PC-9 (cell line): ENCODE measurements around the gene EPB41L4A. TPM values are rescaled to one million over a fixed set of nuclear protein-coding genes. Genes with fewer than 3 reads are reported as not detected.
A peak's percentile ranks its signal among the peaks of the same experiment; 100 is the strongest.

Experiments
- BruUV-seq: library from RNA; stranded (reverse); fragments of 400-500 nt; replicated peaks from 2 replicates; lab custom pipeline; 2021; lab: Mats Ljungman, UMichigan
- CTCF ChIA-PET: fragments of 300-600 bp; sonication (Branson Sonifier 250); formaldehyde crosslinking; loops from one replicate; lab custom pipeline; 2022; ENCODE audit warnings: antibody characterized with exemption; lab: Charles Lee
- POLR2A ChIA-PET: fragments of 300-600 bp; sonication (Branson Sonifier 250); formaldehyde crosslinking; loops from one replicate; lab custom pipeline; 2022; ENCODE audit warnings: antibody characterized with exemption; ENCODE audit not compliant: unreplicated experiment; lab: Charles Lee
- DNase-seq, 2 experiments: peaks; one replicate each; pipeline versions ENCODE4 v3.0.0 to v3.0.0-alpha.2; 2015 to 2022; ENCODE audit warnings: mixed read lengths in 1 of 2
- H2AFZ ChIP-seq: fragments of 200-600 bp; sonication (generic); 2 replicates; pipeline ENCODE4 v1.8.1; 2017; ENCODE audit warnings: antibody characterized with exemption
- H3F3A ChIP-seq: fragments of 200-600 bp; sonication (generic); 2 replicates; pipeline ENCODE4 v1.8.1; 2017; ENCODE audit warnings: antibody characterized with exemption, mild to moderate bottlenecking, low read depth; ENCODE audit not compliant: insufficient read depth
- H3K27ac ChIP-seq: fragments of 200-600 bp; sonication (generic); 2 replicates; pipeline ENCODE4 v1.6.1; 2016; ENCODE audit warnings: mixed run types
- H3K27me3 ChIP-seq: fragments of 200-600 bp; sonication (generic); 2 replicates; pipeline ENCODE4 v1.6.1; 2016; ENCODE audit warnings: low read depth, mixed run types; ENCODE audit not compliant: insufficient read depth
- H3K36me3 ChIP-seq: fragments of 200-600 bp; sonication (generic); 2 replicates; pipeline ENCODE4 v1.6.1; 2016; ENCODE audit warnings: low read depth, mixed run types
- H3K4me1 ChIP-seq: fragments of 200-600 bp; sonication (generic); replicated peaks from 2 replicates; pipeline ENCODE4 v1.6.1; 2016; ENCODE audit warnings: mixed run types; ENCODE audit not compliant: insufficient read depth
- H3K4me2 ChIP-seq: fragments of 200-600 bp; sonication (generic); 2 replicates; pipeline ENCODE4 v1.6.1; 2017; ENCODE audit warnings: mixed run types
- H3K4me3 ChIP-seq: fragments of 200-600 bp; sonication (generic); 2 replicates; pipeline ENCODE4 v1.6.1; 2016; ENCODE audit warnings: mixed run types
- H3K79me2 ChIP-seq: fragments of 200-600 bp; sonication (generic); 2 replicates; pipeline ENCODE4 v1.6.1; 2017; ENCODE audit warnings: low read depth, mixed run types
- H3K9me2 ChIP-seq: fragments of 200-600 bp; sonication (generic); 2 replicates; pipeline ENCODE4 v1.8.1; 2017; ENCODE audit warnings: mild to moderate bottlenecking; ENCODE audit not compliant: insufficient read depth
- H3K9me3 ChIP-seq: fragments of 200-600 bp; sonication (generic); 2 replicates; pipeline ENCODE4 v1.8.1; 2016; ENCODE audit warnings: low read depth; ENCODE audit not compliant: insufficient read depth
- H4K20me1 ChIP-seq: fragments of 200-600 bp; sonication (generic); 2 replicates; pipeline ENCODE4 v1.8.1; 2017; ENCODE audit not compliant: insufficient read depth
- CTCF ChIP-seq: fragments of 200-600 bp; sonication (generic); conservative IDR thresholded peaks from 2 replicates; pipeline ENCODE4 v1.6.1; 2017; ENCODE audit warnings: mixed run types, antibody characterized with exemption, mild to moderate bottlenecking, moderate library complexity
- EZH2 ChIP-seq: fragments of 200-600 bp; sonication (generic); IDR thresholded peaks from 2 replicates; pipeline ENCODE4 v1.8.0; 2017; ENCODE audit warnings: antibody characterized with exemption, low read depth
- intact Hi-C: fragments of 100-400 bp; cut with micrococcal nuclease; formaldehyde crosslinking; loops from one replicate; pipeline ENCODE4 v1.10.0; 2022; ENCODE audit not compliant: unreplicated experiment
- total RNA-seq: library from RNA; stranded (reverse); gene quantifications from 2 replicates; pipeline ENCODE4 v1.2.3, GENCODE V29; 2021

EPB41L4A gene
- total RNA-seq, 1 experiment from 2014 or later, result 9.4 TPM

GRCh38 chr5:112413611-112414010 lies 5.5 kb downstream of the EPB41L4A start:
- Histone ChIP-seq H3K9me2 (no peaks in the 10 kb centered on the region; the same call in 1 of the 2 replicates), H2AFZ (no peak overlapping the region), H4K20me1 (no peaks in the 10 kb centered on the region), H3K4me3 (no peak overlapping the region), H3F3A (no peaks in the 10 kb centered on the region), H3K36me3 (no peaks in the 10 kb centered on the region), H3K79me2 (no peaks in the 10 kb centered on the region), H3K9me3 (no peaks in the 10 kb centered on the region), H3K27ac (no peak overlapping the region), H3K27me3 (peaks cover 19% of the 10 kb centered on the region), H3K4me1 (no peaks in the 10 kb centered on the region), H3K4me2 (no peak overlapping the region)
- DNase-seq, result no peak
- intact Hi-C loops, result no loop called here
- ChIA-PET CTCF (no interaction called here), POLR2A (no interaction called here)
- no TSS peak for BruUV-seq
- TF ChIP-seq EZH2 (no peak), CTCF (no peak)

GRCh38 chr5:112412346-112412745 lies 6.7 kb downstream of the EPB41L4A start:
- intact Hi-C loops, result no loop called here
- POLR2A ChIA-PET, result no interaction called here
- peak in 1 of 2 experiments; percentile 53 for DNase-seq
- BruUV-seq, result no TSS peak
- Histone ChIP-seq H3K4me3 (no peak overlapping the region), H3K36me3 (no peaks in the 10 kb centered on the region), H3K4me2 (no peak overlapping the region), H3K27ac (no peak overlapping the region), H3F3A (no peaks in the 10 kb centered on the region), H3K27me3 (peaks cover 6% of the 10 kb centered on the region; the same call in 1 of the 2 replicates), H4K20me1 (no peaks in the 10 kb centered on the region), H3K9me2 (no peaks in the 10 kb centered on the region; the same call in 1 of the 2 replicates), H3K4me1 (no peaks in the 10 kb centered on the region), H3K79me2 (no peaks in the 10 kb centered on the region), H2AFZ (no peak overlapping the region), H3K9me3 (no peaks in the 10 kb centered on the region)
- CTCF ChIA-PET, result no interaction called here
- TF ChIP-seq CTCF (no peak), EZH2 (no peak)

GRCh38 chr5:112411903-112412302 lies 7.2 kb downstream of the EPB41L4A start:
- ChIA-PET CTCF (no interaction called here), POLR2A (no interaction called here)
- TF ChIP-seq EZH2, result no peak
- no peak for TF ChIP-seq CTCF
- no peak overlapping the region for H3K27ac ChIP-seq
- H3K4me1 ChIP-seq, result no peaks in the 10 kb centered on the region
- no TSS peak for BruUV-seq
- no peaks in the 10 kb centered on the region for H3K36me3 ChIP-seq
- H4K20me1 ChIP-seq, result no peaks in the 10 kb centered on the region
- intact Hi-C loops, result no loop called here
- no peak overlapping the region for H3K4me3 ChIP-seq
- H3K9me3 ChIP-seq, result no peaks in the 10 kb centered on the region
- H3K9me2 ChIP-seq, result no peaks in the 10 kb centered on the region; the same call in 1 of the 2 replicates
- DNase-seq, result no peak
- H3K79me2 ChIP-seq, result no peaks in the 10 kb centered on the region
- no peak overlapping the region for H2AFZ ChIP-seq
- no peaks in the 10 kb centered on the region for H3F3A ChIP-seq
- no peak overlapping the region for H3K4me2 ChIP-seq
- H3K27me3 ChIP-seq, result 0 out of 2 replicates have a peak, but pooled peaks cover 2% of the 10 kb centered on the region
